WTC11 (cell line): ENCODE results near the gene ZNF358. TPM values are rescaled to one million over a fixed set of nuclear protein-coding genes. Genes with fewer than 3 reads are reported as not detected.

Source experiments
- ATAC-seq: fragments of 200-7000 bp; cut with Tn5 transposase; 2 replicates; pipeline ENCODE4 v1.10.0; 2021; ENCODE audit warnings: mild to moderate bottlenecking, moderate library complexity
- CTCF ChIA-PET: fragments of 300-600 bp; sonication (Branson Sonifier 250); formaldehyde crosslinking; loops from one replicate; lab custom pipeline; 2021; ENCODE audit warnings: antibody characterized with exemption; lab: Charles Lee
- POLR2A ChIA-PET: fragments of 350-600 bp; sonication (Branson Sonifier 250); formaldehyde crosslinking; loops from one replicate; lab custom pipeline; 2021; ENCODE audit warnings: antibody characterized with exemption; lab: Charles Lee
- DNase-seq: peaks from one replicate; pipeline ENCODE4 v3.0.0; 2021; ENCODE audit warnings: low spot score
- H3K27ac Mint-ChIP-seq: 2 replicates; pipeline ENCODE4 v1.8.0; 2021; ENCODE audit warnings: mixed read lengths
- H3K27me3 Mint-ChIP-seq: 2 replicates; pipeline ENCODE4 v1.8.0; 2021; ENCODE audit warnings: low read depth, mild to moderate bottlenecking, moderate library complexity, mixed read lengths
- H3K36me3 Mint-ChIP-seq: 2 replicates; pipeline ENCODE4 v1.8.0; 2021; ENCODE audit warnings: mixed read lengths
- H3K4me1 Mint-ChIP-seq: 2 replicates; pipeline ENCODE4 v1.8.0; 2022; ENCODE audit warnings: mixed read lengths
- H3K4me3 Mint-ChIP-seq: 2 replicates; pipeline ENCODE4 v1.8.0; 2021; ENCODE audit warnings: mild to moderate bottlenecking, moderate library complexity, mixed read lengths
- H3K9me3 Mint-ChIP-seq: 2 replicates; pipeline ENCODE4 v1.8.0; 2021; ENCODE audit warnings: mixed read lengths
- CREB1 ChIP-seq: sonication (generic); formaldehyde crosslinking; IDR thresholded peaks from 2 replicates; pipeline ENCODE4 v1.8.0; 2023; ENCODE audit warnings: mild to moderate bottlenecking, missing genetic modification reagents
- EMX1 ChIP-seq: fragments of 250-450 bp; sonication (Bioruptor Pico); IDR thresholded peaks from 2 replicates; pipeline ENCODE4 v1.8.0; 2021; ENCODE audit warnings: mild to moderate bottlenecking
- ESRRA ChIP-seq: sonication (generic); formaldehyde crosslinking; IDR thresholded peaks from 2 replicates; pipeline ENCODE4 v1.8.1; 2022; ENCODE audit warnings: mild to moderate bottlenecking, missing genetic modification reagents, borderline replicate concordance
- FOXK1 ChIP-seq: sonication (generic); formaldehyde crosslinking; IDR thresholded peaks from 2 replicates; pipeline ENCODE4 v1.8.0; 2022; ENCODE audit warnings: mild to moderate bottlenecking, moderate library complexity, missing genetic modification reagents
- HMGA2 ChIP-seq: fragments of 250-450 bp; sonication (Bioruptor Pico); IDR thresholded peaks from 2 replicates; pipeline ENCODE4 v1.4.0; 2021; ENCODE audit warnings: mild to moderate bottlenecking, moderate library complexity
- IRF2 ChIP-seq: sonication (generic); formaldehyde crosslinking; IDR thresholded peaks from 2 replicates; pipeline ENCODE4 v1.8.0; 2022; ENCODE audit warnings: low read depth, missing genetic modification reagents, borderline replicate concordance
- KAT7 ChIP-seq: sonication (generic); formaldehyde crosslinking; IDR thresholded peaks from 2 replicates; pipeline ENCODE4 v1.8.1; 2023; ENCODE audit warnings: missing genetic modification reagents, mild to moderate bottlenecking, borderline replicate concordance
- NFATC4 ChIP-seq: fragments of 250-450 bp; sonication (Bioruptor Pico); IDR thresholded peaks from 2 replicates; pipeline ENCODE4 v1.9.0; 2021; ENCODE audit warnings: mild to moderate bottlenecking
- NFE2L1 ChIP-seq: sonication (generic); formaldehyde crosslinking; IDR thresholded peaks from 2 replicates; pipeline ENCODE4 v1.8.1; 2023; ENCODE audit warnings: missing genetic modification reagents
- NFYB ChIP-seq: sonication (generic); formaldehyde crosslinking; conservative IDR thresholded peaks from 2 replicates; pipeline ENCODE4 v1.8.0; 2022; ENCODE audit warnings: low read depth, missing genetic modification reagents
- OVOL2 ChIP-seq: fragments of 250-450 bp; sonication (Bioruptor Pico); IDR thresholded peaks from 2 replicates; pipeline ENCODE4 v1.9.0; 2021; ENCODE audit warnings: mild to moderate bottlenecking, borderline replicate concordance
- PRRX2 ChIP-seq: fragments of 250-450 bp; sonication (Bioruptor Pico); IDR thresholded peaks from 2 replicates; pipeline ENCODE4 v1.8.0; 2021; ENCODE audit warnings: mild to moderate bottlenecking
- RELA ChIP-seq: sonication (generic); formaldehyde crosslinking; IDR thresholded peaks from 2 replicates; pipeline ENCODE4 v1.8.1; 2022; ENCODE audit warnings: missing genetic modification reagents, mild to moderate bottlenecking, borderline replicate concordance
- SOX15 ChIP-seq: fragments of 250-450 bp; sonication (Bioruptor Pico); IDR thresholded peaks from 2 replicates; pipeline ENCODE4 v1.9.0; 2021; ENCODE audit warnings: mild to moderate bottlenecking
- TP53 ChIP-seq: sonication (generic); formaldehyde crosslinking; IDR thresholded peaks from 2 replicates; pipeline ENCODE4 v1.8.1; 2023; ENCODE audit warnings: mild to moderate bottlenecking, missing genetic modification reagents
- ZNF317 ChIP-seq: sonication (generic); formaldehyde crosslinking; IDR thresholded peaks from 2 replicates; pipeline ENCODE4 v1.8.1; 2023; ENCODE audit warnings: low read depth, mild to moderate bottlenecking, moderate library complexity, missing genetic modification reagents, borderline replicate concordance
- total RNA-seq: library from RNA; stranded (reverse); gene quantifications from 3 replicates; pipeline ENCODE4 v1.2.3, GENCODE V29; 2021
- TF ChIP-seq, protein P1 (sequence below): sonication (generic); formaldehyde crosslinking; IDR thresholded peaks from 2 replicates; pipeline ENCODE4 v1.8.0; 2023; ENCODE audit warnings: mild to moderate bottlenecking, missing genetic modification reagents
- TF ChIP-seq, protein P2 (sequence below): sonication (generic); formaldehyde crosslinking; IDR thresholded peaks from 2 replicates; pipeline ENCODE4 v1.8.0; 2023; ENCODE audit warnings: missing genetic modification reagents, mild to moderate bottlenecking, borderline replicate concordance
- TF ChIP-seq, protein P3 (sequence below): sonication (generic); formaldehyde crosslinking; conservative IDR thresholded peaks from 2 replicates; pipeline ENCODE4 v1.8.1; 2022; ENCODE audit warnings: mild to moderate bottlenecking, missing genetic modification reagents
- TF ChIP-seq, protein P4 (sequence below): fragments of 250-450 bp; sonication (Bioruptor Pico); IDR thresholded peaks from 2 replicates; pipeline ENCODE4 v2.1.2; 2022; ENCODE audit warnings: mild to moderate bottlenecking, moderate library complexity
- TF ChIP-seq, protein P5 (sequence below): sonication (generic); formaldehyde crosslinking; IDR thresholded peaks from 2 replicates; pipeline ENCODE4 v1.8.1; 2023; ENCODE audit warnings: mild to moderate bottlenecking, missing genetic modification reagents
- TF ChIP-seq, protein P6 (sequence below): sonication (generic); formaldehyde crosslinking; IDR thresholded peaks from 2 replicates; pipeline ENCODE4 v1.8.1; 2022; ENCODE audit warnings: low read depth, mild to moderate bottlenecking, moderate library complexity, missing genetic modification reagents, borderline replicate concordance

ZNF358 gene
- total RNA-seq, 1 experiment from 2014 or later, result 37.5 TPM

DNA sequence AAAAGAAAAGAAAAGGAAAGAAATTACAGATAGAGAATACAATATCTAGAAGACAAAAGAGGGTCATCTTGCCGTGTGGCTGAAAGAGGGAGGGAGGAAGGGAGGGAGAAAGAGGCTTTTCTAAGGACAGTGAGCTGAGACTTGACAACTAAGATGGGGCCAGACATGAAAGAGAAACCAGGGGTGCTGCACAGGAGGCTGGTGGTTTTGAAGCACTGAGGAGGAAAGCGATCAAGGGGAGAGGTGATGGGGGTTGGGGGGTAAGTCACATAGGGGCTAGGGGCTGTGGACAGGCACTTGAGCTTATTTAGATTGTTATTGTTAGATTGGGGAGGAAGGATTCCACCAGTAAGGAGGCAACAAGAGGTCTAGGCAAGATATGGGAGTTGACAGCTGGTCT lies 36.9 kb downstream of the ZNF358 start:
- Mint-ChIP-seq H3K27me3 (peaks cover 5% of the 10 kb centered on the region; the same call in 1 of the 2 replicates), H3K4me3 (no peak overlapping the region), H3K4me1 (peaks cover 8% of the 10 kb centered on the region), H3K36me3 (peaks cover 20% of the 10 kb centered on the region), H3K27ac (no peak overlapping the region), H3K9me3 (no peaks in the 10 kb centered on the region)
- TF ChIP-seq SOX15 (CRISPR knock-in tag) (no peak), PRRX2 (CRISPR knock-in tag) (no peak)
- TF ChIP-seq, protein P1, sequence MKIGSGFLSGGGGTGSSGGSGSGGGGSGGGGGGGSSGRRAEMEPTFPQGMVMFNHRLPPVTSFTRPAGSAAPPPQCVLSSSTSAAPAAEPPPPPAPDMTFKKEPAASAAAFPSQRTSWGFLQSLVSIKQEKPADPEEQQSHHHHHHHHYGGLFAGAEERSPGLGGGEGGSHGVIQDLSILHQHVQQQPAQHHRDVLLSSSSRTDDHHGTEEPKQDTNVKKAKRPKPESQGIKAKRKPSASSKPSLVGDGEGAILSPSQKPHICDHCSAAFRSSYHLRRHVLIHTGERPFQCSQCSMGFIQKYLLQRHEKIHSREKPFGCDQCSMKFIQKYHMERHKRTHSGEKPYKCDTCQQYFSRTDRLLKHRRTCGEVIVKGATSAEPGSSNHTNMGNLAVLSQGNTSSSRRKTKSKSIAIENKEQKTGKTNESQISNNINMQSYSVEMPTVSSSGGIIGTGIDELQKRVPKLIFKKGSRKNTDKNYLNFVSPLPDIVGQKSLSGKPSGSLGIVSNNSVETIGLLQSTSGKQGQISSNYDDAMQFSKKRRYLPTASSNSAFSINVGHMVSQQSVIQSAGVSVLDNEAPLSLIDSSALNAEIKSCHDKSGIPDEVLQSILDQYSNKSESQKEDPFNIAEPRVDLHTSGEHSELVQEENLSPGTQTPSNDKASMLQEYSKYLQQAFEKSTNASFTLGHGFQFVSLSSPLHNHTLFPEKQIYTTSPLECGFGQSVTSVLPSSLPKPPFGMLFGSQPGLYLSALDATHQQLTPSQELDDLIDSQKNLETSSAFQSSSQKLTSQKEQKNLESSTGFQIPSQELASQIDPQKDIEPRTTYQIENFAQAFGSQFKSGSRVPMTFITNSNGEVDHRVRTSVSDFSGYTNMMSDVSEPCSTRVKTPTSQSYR, result no peak
- TF ChIP-seq, protein P2, sequence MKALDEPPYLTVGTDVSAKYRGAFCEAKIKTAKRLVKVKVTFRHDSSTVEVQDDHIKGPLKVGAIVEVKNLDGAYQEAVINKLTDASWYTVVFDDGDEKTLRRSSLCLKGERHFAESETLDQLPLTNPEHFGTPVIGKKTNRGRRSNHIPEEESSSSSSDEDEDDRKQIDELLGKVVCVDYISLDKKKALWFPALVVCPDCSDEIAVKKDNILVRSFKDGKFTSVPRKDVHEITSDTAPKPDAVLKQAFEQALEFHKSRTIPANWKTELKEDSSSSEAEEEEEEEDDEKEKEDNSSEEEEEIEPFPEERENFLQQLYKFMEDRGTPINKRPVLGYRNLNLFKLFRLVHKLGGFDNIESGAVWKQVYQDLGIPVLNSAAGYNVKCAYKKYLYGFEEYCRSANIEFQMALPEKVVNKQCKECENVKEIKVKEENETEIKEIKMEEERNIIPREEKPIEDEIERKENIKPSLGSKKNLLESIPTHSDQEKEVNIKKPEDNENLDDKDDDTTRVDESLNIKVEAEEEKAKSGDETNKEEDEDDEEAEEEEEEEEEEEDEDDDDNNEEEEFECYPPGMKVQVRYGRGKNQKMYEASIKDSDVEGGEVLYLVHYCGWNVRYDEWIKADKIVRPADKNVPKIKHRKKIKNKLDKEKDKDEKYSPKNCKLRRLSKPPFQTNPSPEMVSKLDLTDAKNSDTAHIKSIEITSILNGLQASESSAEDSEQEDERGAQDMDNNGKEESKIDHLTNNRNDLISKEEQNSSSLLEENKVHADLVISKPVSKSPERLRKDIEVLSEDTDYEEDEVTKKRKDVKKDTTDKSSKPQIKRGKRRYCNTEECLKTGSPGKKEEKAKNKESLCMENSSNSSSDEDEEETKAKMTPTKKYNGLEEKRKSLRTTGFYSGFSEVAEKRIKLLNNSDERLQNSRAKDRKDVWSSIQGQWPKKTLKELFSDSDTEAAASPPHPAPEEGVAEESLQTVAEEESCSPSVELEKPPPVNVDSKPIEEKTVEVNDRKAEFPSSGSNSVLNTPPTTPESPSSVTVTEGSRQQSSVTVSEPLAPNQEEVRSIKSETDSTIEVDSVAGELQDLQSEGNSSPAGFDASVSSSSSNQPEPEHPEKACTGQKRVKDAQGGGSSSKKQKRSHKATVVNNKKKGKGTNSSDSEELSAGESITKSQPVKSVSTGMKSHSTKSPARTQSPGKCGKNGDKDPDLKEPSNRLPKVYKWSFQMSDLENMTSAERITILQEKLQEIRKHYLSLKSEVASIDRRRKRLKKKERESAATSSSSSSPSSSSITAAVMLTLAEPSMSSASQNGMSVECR, result no peak
- ChIA-PET CTCF (interaction anchor here (4.0 kb wide), 1 partner anchor 16 kb away, joined by 64 read pairs; no protein-coding TSS in a partner anchor), POLR2A (interaction anchor here (0.7 to 0.8 kb wide), 3 partner anchors 37 to 116 kb away, joined by 3 to 5 read pairs (median 3); partner anchors contain the start of genes STXBP2 and ZNF358)
- ATAC-seq, result no peak
- DNase-seq, result no peak

DNA sequence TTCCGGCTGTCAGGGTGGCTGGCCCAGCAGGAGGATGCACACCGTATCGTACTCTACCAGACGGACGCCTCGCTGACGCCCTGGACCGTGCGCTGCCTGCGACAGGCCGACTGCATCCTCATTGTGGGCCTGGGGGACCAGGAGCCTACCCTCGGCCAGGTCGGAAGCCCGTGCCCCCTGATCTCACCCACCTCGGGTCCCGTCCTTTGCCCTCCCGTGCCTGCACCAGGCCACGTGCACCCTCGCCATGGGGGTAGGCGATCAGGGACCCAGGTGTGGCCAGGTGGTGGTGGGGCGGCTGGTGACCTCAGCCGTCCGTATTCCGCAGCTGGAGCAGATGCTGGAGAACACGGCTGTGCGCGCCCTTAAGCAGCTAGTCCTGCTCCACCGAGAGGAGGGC lies 38.7 kb downstream of the ZNF358 start:
- no peaks in the 10 kb centered on the region for H3K9me3 Mint-ChIP-seq
- ATAC-seq (no peak), DNase-seq (no peak)
- H3K4me1 Mint-ChIP-seq, result peaks cover 8% of the 10 kb centered on the region
- no peak overlapping the region for H3K27ac Mint-ChIP-seq
- 0 out of 2 replicates have a peak overlapping the region, but pooled peaks have one; percentile 16 for H3K4me3 Mint-ChIP-seq
- ChIA-PET CTCF (interaction anchor here (0.8 to 4.0 kb wide), 11 partner anchors 11 to 315 kb away, joined by 3 to 64 read pairs (median 5); partner anchors contain the start of genes PNPLA6 and TRAPPC5), POLR2A (interaction anchor here (0.8 to 1.2 kb wide), 4 partner anchors 14 to 456 kb away, joined by 4 read pairs; no protein-coding TSS in a partner anchor)
- peaks cover 30% of the 10 kb centered on the region for H3K36me3 Mint-ChIP-seq
- peaks cover 5% of the 10 kb centered on the region; the same call in 1 of the 2 replicates for H3K27me3 Mint-ChIP-seq
- TF ChIP-seq, protein P3, sequence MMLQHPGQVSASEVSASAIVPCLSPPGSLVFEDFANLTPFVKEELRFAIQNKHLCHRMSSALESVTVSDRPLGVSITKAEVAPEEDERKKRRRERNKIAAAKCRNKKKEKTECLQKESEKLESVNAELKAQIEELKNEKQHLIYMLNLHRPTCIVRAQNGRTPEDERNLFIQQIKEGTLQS, result 0 out of 2 replicates have a peak, but pooled peaks have one; percentile 30
- TF ChIP-seq NFATC4 (CRISPR knock-in tag) (no peak), FOXK1 (0 out of 2 replicates have a peak, but pooled peaks have one; percentile 15), EMX1 (CRISPR knock-in tag) (no peak), HMGA2 (CRISPR knock-in tag) (no peak), IRF2 (0 out of 2 replicates have a peak, but pooled peaks have one; percentile 54), TP53 (CRISPR knock-in tag) (no peak), OVOL2 (CRISPR knock-in tag) (no peak), NFYB (CRISPR knock-in tag) (no peak), CREB1 (CRISPR knock-in tag) (no peak), KAT7 (CRISPR knock-in tag) (no peak), RELA (CRISPR knock-in tag) (peak; percentile 60; the same call in 1 of the 2 replicates), NFE2L1 (CRISPR knock-in tag) (0 out of 2 replicates have a peak, but pooled peaks have one; percentile 28), ESRRA (CRISPR knock-in tag) (no peak), ZNF317 (CRISPR knock-in tag) (no peak)
- TF ChIP-seq, protein P4, sequence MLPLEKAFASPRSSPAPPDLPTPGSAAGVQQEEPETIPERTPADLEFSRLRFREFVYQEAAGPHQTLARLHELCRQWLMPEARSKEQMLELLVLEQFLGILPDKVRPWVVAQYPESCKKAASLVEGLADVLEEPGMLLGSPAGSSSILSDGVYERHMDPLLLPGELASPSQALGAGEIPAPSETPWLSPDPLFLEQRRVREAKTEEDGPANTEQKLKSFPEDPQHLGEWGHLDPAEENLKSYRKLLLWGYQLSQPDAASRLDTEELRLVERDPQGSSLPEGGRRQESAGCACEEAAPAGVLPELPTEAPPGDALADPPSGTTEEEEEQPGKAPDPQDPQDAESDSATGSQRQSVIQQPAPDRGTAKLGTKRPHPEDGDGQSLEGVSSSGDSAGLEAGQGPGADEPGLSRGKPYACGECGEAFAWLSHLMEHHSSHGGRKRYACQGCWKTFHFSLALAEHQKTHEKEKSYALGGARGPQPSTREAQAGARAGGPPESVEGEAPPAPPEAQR (CRISPR knock-in tag), result no peak
- TF ChIP-seq, protein P5, sequence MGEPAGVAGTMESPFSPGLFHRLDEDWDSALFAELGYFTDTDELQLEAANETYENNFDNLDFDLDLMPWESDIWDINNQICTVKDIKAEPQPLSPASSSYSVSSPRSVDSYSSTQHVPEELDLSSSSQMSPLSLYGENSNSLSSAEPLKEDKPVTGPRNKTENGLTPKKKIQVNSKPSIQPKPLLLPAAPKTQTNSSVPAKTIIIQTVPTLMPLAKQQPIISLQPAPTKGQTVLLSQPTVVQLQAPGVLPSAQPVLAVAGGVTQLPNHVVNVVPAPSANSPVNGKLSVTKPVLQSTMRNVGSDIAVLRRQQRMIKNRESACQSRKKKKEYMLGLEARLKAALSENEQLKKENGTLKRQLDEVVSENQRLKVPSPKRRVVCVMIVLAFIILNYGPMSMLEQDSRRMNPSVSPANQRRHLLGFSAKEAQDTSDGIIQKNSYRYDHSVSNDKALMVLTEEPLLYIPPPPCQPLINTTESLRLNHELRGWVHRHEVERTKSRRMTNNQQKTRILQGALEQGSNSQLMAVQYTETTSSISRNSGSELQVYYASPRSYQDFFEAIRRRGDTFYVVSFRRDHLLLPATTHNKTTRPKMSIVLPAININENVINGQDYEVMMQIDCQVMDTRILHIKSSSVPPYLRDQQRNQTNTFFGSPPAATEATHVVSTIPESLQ (CRISPR knock-in tag), result no peak
- TF ChIP-seq, protein P6, sequence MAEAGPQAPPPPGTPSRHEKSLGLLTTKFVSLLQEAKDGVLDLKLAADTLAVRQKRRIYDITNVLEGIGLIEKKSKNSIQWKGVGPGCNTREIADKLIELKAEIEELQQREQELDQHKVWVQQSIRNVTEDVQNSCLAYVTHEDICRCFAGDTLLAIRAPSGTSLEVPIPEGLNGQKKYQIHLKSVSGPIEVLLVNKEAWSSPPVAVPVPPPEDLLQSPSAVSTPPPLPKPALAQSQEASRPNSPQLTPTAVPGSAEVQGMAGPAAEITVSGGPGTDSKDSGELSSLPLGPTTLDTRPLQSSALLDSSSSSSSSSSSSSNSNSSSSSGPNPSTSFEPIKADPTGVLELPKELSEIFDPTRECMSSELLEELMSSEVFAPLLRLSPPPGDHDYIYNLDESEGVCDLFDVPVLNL (CRISPR knock-in tag), result 0 out of 2 replicates have a peak, but pooled peaks have one; percentile 50
